ENCODE data around the gene RNLS. TPM values are rescaled to one million over a fixed set of nuclear protein-coding genes. Genes with fewer than 3 reads are reported as not detected.

RNLS gene
- total and polyA plus RNA-seq, 2 donors from 2014 or later = 19.5 to 21.1 TPM

- TF ChIP-seq CTCF (IDR thresholded peaks at IDR 0.05; ENCODE audit: borderline replicate concordance, extremely low read depth, insufficient read depth) = no peak
- H3K9me3 ChIP-seq (ENCODE audit: control insufficient read depth in 2 of 3, insufficient read depth in 1 of 3, low read length in 3 of 3) = no peaks in the 10 kb centered on the region
- peaks cover 2 to 3% (median 3%) of the 10 kb centered on the region in 3 donors for H3K4me1 ChIP-seq (ENCODE audit: control insufficient read depth in 2 of 3, insufficient read depth in 2 of 3, low read depth in 1 of 3, low read length in 3 of 3)
- no peak overlapping the region for H3K27ac ChIP-seq (ENCODE audit: low read depth in 2 of 2, low read length in 2 of 2)
- FAIRE-seq (no peak), DNase-seq (no peak)
- intact Hi-C loops (cut with DNase I) = no loop called here
- H3K27me3 ChIP-seq (ENCODE audit: control insufficient read depth, insufficient read depth, low read length) = no peaks in the 10 kb centered on the region
- H3K36me3 ChIP-seq (ENCODE audit: control insufficient read depth in 2 of 3, insufficient read depth in 3 of 3, low read length in 3 of 3) = no peaks in the 10 kb centered on the region
- H3K4me3 ChIP-seq (ENCODE audit: low read length in 3 of 3) = no peak overlapping the region
- H3K9ac ChIP-seq (ENCODE audit: low read length in 3 of 3) = no peak overlapping the region
Observed at GRCh38 chr10:88241501-88241900, 341.6 kb downstream of the RNLS start.

- no peak overlapping the region for H3K9ac ChIP-seq (ENCODE audit: low read length in 3 of 3)
- no peak for TF ChIP-seq CTCF (IDR thresholded peaks at IDR 0.05; ENCODE audit: borderline replicate concordance, extremely low read depth, insufficient read depth)
- no peak for DNase-seq
- H3K4me3 ChIP-seq (ENCODE audit: low read length in 3 of 3) = no peak overlapping the region
- no peak overlapping the region for H3K27ac ChIP-seq (ENCODE audit: low read depth in 2 of 2, low read length in 2 of 2)
- intact Hi-C loops (cut with DNase I) = no loop called here
- FAIRE-seq = no peak
- no peaks in the 10 kb centered on the region for H3K9me3 ChIP-seq (ENCODE audit: control insufficient read depth in 2 of 3, insufficient read depth in 1 of 3, low read length in 3 of 3)
- H3K36me3 ChIP-seq (ENCODE audit: control insufficient read depth in 2 of 3, insufficient read depth in 3 of 3, low read length in 3 of 3) = no peaks in the 10 kb centered on the region
- H3K27me3 ChIP-seq (ENCODE audit: control insufficient read depth, insufficient read depth, low read length) = no peaks in the 10 kb centered on the region
- peaks cover 0 to 3% (median 2%) of the 10 kb centered on the region in 3 donors for H3K4me1 ChIP-seq (ENCODE audit: control insufficient read depth in 2 of 3, insufficient read depth in 2 of 3, low read depth in 1 of 3, low read length in 3 of 3)
Observed at GRCh38 chr10:88239212-88239611, 343.9 kb downstream of the RNLS start.

- Histone ChIP-seq H3K36me3 (ENCODE audit: control insufficient read depth in 2 of 3, insufficient read depth in 3 of 3, low read length in 3 of 3) (no peaks in the 10 kb centered on the region), H3K27me3 (ENCODE audit: control insufficient read depth, insufficient read depth, low read length) (no peaks in the 10 kb centered on the region), H3K4me3 (ENCODE audit: low read length in 3 of 3) (no peak overlapping the region), H3K27ac (ENCODE audit: low read depth in 2 of 2, low read length in 2 of 2) (no peak overlapping the region), H3K9me3 (ENCODE audit: control insufficient read depth in 2 of 3, insufficient read depth in 1 of 3, low read length in 3 of 3) (no peaks in the 10 kb centered on the region), H3K9ac (ENCODE audit: low read length in 3 of 3) (no peak overlapping the region), H3K4me1 (ENCODE audit: control insufficient read depth in 2 of 3, insufficient read depth in 2 of 3, low read depth in 1 of 3, low read length in 3 of 3) (peaks cover 0 to under 1% (median 0%) of the 10 kb centered on the region in 3 donors)
- DNase-seq (no peak), FAIRE-seq (no peak)
- TF ChIP-seq CTCF (IDR thresholded peaks at IDR 0.05; ENCODE audit: borderline replicate concordance, extremely low read depth, insufficient read depth) = no peak
- intact Hi-C loops (cut with DNase I) = no loop called here
Observed at GRCh38 chr10:88238615-88238914, 344.6 kb downstream of the RNLS start.

GRCh38 chr10:88237896-88238614 lies 345.1 kb downstream of the RNLS start:
- H3K9ac ChIP-seq (ENCODE audit: low read length in 3 of 3) = no peak overlapping the region
- H3K36me3 ChIP-seq (ENCODE audit: control insufficient read depth in 2 of 3, insufficient read depth in 3 of 3, low read length in 3 of 3) = no peaks in the 10 kb centered on the region
- FAIRE-seq (no peak), DNase-seq (peak in 1 of 5 donors; percentile 41)
- no peaks in the 10 kb centered on the region for H3K4me1 ChIP-seq (ENCODE audit: control insufficient read depth in 2 of 3, insufficient read depth in 2 of 3, low read depth in 1 of 3, low read length in 3 of 3)
- H3K4me3 ChIP-seq (ENCODE audit: low read length in 3 of 3) = no peak overlapping the region
- H3K27me3 ChIP-seq (ENCODE audit: control insufficient read depth, insufficient read depth, low read length) = no peaks in the 10 kb centered on the region
- intact Hi-C loops (cut with DNase I) = no loop called here
- no peak overlapping the region for H3K27ac ChIP-seq (ENCODE audit: low read depth in 2 of 2, low read length in 2 of 2)
- TF ChIP-seq CTCF (IDR thresholded peaks at IDR 0.05; ENCODE audit: borderline replicate concordance, extremely low read depth, insufficient read depth) = no peak
- H3K9me3 ChIP-seq (ENCODE audit: control insufficient read depth in 2 of 3, insufficient read depth in 1 of 3, low read length in 3 of 3) = no peaks in the 10 kb centered on the region
